22Rv1 (cell line): ENCODE measurements around the gene SLC2A4.

Source experiments
- CTCF ChIP-seq: fragments of 450-650 bp; IDR thresholded peaks from 2 replicates; pipeline ENCODE4 v1.5.1; 2017; ENCODE audit warnings: mild to moderate bottlenecking
- ZFX ChIP-seq: fragments of 450-650 bp; IDR thresholded peaks from 2 replicates; pipeline ENCODE4 v1.6.1; 2017; ENCODE audit warnings: antibody characterized with exemption, borderline replicate concordance

- TF ChIP-seq CTCF: no peak
- no peak for TF ChIP-seq ZFX
Observed at GRCh38 chr17:7240375-7240774, 41.1 kb upstream of the SLC2A4 start.
